HG03469 (cell line): ENCODE results near the gene USHBP1.
"Not testable (repeated sequence)": the region's sequence is repeated elsewhere in the genome, so short reads cannot be mapped to it uniquely, and the experiment has no call there.

Source experiments
- ATAC-seq: cut with Tn5 transposase; IDR thresholded peaks from one replicate; pipeline ENCODE4 v1.9.1; 2021; ENCODE audit warnings: mild to moderate bottlenecking, moderate library complexity, moderate number of reproducible peaks; ENCODE audit not compliant: unreplicated experiment

The USHBP1 gene

GRCh38 chr19:17296976-17297375 is 32.4 kb upstream of the USHBP1 start:
- ATAC-seq: no peak

- ATAC-seq: no peak
Measured at GRCh38 chr19:17296273-17296672, 31.7 kb upstream of the USHBP1 start.

- ATAC-seq: not testable (repeated sequence)
Measured at GRCh38 chr19:17295551-17295950, 31.0 kb upstream of the USHBP1 start.

- no peak for ATAC-seq
Measured at GRCh38 chr19:17294051-17294891, 29.7 kb upstream of the USHBP1 start.

GRCh38 chr19:17293605-17294004 is 29.1 kb upstream of the USHBP1 start:
- ATAC-seq: no peak

- no peak for ATAC-seq
Measured at GRCh38 chr19:17292301-17293074, 27.9 kb upstream of the USHBP1 start.

GRCh38 chr19:17289489-17289888 is 24.9 kb upstream of the USHBP1 start:
- no peak for ATAC-seq

- ATAC-seq: no peak
Measured at GRCh38 chr19:17286752-17287151, 22.2 kb upstream of the USHBP1 start.

GRCh38 chr19:17286263-17286662 is 21.7 kb upstream of the USHBP1 start:
- ATAC-seq: no peak

GRCh38 chr19:17285415-17286135 is 21.0 kb upstream of the USHBP1 start:
- no peak for ATAC-seq

GRCh38 chr19:17283504-17283996 is 19.0 kb upstream of the USHBP1 start:
- no peak for ATAC-seq

GRCh38 chr19:17282488-17283125 is 18.1 kb upstream of the USHBP1 start:
- peak; percentile 43 for ATAC-seq

GRCh38 chr19:17281391-17282304 is 17.1 kb upstream of the USHBP1 start, which contains the start of gene ANKLE1:
TSS of gene ANKLE1 (plus strand) at chr19:17281901. CDS start at chr19:17281921, 20 bp downstream.
- no peak for ATAC-seq

GRCh38 chr19:17279436-17279835 is 14.9 kb upstream of the USHBP1 start:
- no peak for ATAC-seq

- no peak for ATAC-seq
Measured at GRCh38 chr19:17275441-17276175, 11.1 kb upstream of the USHBP1 start.

- not testable (repeated sequence) for ATAC-seq
Measured at GRCh38 chr19:17274892-17275291, 10.3 kb upstream of the USHBP1 start.

GRCh38 chr19:17268754-17269153 is 4.2 kb upstream of the USHBP1 start:
- ATAC-seq: no peak

GRCh38 chr19:17266975-17267788 is 2.6 kb upstream of the USHBP1 start, which contains the start of gene BABAM1:
TSS of gene BABAM1 (plus strand) at chr19:17267443. CDS start at chr19:17268807, 1,364 bp downstream.
- peak; percentile 82 for ATAC-seq
